AG09309 (cell line): ENCODE measurements around the gene AAK1.
"Not testable (repeated sequence)": the region's sequence is repeated elsewhere in the genome, so short reads cannot be mapped to it uniquely, and the experiment has no call there.

Experiments used
- DNase-seq: peaks from one replicate; pipeline ENCODE4 v3.0.0-alpha.2; 2010; ENCODE audit warnings: low read depth
- H3K4me3 ChIP-seq: 2 replicates; pipeline ENCODE4 v1.5.1; 2011; ENCODE audit warnings: mild to moderate bottlenecking, low read depth, low read length, moderate library complexity; ENCODE audit not compliant: control insufficient read depth
- TF ChIP-seq, protein P1 (sequence below): IDR thresholded peaks from 2 replicates; pipeline ENCODE4 v1.5.1; 2011; ENCODE audit warnings: mild to moderate bottlenecking, low read depth, low read length, inconsistent platforms; ENCODE audit not compliant: insufficient read depth, control insufficient read depth; ENCODE audit errors: missing control alignments

Gene AAK1

GRCh38 chr2:69615078-69615625, 28.4 kb downstream of the AAK1 start:
- no peak overlapping the region for H3K4me3 ChIP-seq
- TF ChIP-seq, protein P1, sequence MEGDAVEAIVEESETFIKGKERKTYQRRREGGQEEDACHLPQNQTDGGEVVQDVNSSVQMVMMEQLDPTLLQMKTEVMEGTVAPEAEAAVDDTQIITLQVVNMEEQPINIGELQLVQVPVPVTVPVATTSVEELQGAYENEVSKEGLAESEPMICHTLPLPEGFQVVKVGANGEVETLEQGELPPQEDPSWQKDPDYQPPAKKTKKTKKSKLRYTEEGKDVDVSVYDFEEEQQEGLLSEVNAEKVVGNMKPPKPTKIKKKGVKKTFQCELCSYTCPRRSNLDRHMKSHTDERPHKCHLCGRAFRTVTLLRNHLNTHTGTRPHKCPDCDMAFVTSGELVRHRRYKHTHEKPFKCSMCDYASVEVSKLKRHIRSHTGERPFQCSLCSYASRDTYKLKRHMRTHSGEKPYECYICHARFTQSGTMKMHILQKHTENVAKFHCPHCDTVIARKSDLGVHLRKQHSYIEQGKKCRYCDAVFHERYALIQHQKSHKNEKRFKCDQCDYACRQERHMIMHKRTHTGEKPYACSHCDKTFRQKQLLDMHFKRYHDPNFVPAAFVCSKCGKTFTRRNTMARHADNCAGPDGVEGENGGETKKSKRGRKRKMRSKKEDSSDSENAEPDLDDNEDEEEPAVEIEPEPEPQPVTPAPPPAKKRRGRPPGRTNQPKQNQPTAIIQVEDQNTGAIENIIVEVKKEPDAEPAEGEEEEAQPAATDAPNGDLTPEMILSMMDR = no peak
- no peak for DNase-seq

DNA sequence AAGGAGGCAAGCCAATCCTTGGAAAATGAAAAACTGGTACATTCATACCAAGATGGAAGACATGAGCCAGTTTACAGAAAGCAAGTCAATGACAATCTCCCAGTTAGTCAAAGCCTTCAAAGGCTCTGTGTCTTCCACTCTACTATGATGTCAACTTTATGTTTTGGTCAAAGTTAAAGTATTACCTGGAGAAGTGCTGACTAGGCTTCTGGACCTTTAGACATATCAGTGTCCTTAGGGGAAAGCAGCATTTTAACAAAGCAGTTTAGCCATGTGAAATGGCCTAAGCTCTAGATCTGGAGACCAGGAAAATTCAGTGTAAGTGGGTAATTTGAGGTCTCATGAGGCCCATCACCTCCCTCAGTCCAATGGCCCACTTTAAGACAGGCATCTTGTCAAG, 30.8 kb downstream of the AAK1 start:
- DNase-seq = no peak
- no peak overlapping the region for H3K4me3 ChIP-seq
- TF ChIP-seq, protein P1 = no peak

DNA sequence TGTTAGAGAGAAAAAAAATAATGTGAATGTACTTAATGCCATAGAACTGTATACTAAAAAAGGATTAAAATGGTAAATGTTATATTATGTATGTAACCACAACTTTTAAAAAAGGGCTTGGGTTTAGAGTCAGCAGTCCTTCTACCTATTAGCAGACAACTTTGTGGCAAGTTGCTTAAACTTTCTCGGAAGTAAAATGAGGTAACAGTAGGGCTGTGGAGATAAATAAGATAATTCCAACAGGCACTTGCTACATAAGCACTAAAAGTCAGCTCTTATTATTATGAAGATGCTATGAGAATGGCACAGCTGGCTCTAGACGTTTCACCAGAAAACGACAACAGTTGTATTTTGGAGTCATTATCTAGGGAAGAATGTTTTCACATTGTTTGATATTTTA, 31.3 kb downstream of the AAK1 start:
- no peak overlapping the region for H3K4me3 ChIP-seq
- TF ChIP-seq, protein P1 = no peak
- DNase-seq = no peak

DNA sequence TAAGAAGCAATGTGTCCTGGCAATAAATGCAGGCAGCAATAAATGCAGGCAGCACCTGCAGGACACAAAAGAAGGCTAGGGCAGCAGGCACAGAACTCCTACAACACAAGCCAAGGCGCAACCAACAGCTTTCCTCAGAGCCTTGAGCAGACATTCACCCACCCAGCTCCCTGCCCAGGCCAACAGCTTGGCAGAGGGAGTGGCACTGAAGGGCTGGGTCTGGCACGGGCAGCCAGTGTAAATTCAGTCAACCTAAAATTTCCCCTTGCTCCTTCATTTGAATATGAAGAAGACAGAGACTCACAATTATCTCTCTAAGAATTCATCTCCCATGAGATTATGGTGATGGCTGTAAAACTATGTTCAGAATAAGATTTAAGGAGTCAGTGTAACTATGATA, 35.4 kb downstream of the AAK1 start:
- H3K4me3 ChIP-seq = no peak overlapping the region
- TF ChIP-seq, protein P1 = no peak
- DNase-seq = no peak

GRCh38 chr2:69606771-69607170, 36.8 kb downstream of the AAK1 start:
- H3K4me3 ChIP-seq, DNase-seq: not testable (repeated sequence)

DNA sequence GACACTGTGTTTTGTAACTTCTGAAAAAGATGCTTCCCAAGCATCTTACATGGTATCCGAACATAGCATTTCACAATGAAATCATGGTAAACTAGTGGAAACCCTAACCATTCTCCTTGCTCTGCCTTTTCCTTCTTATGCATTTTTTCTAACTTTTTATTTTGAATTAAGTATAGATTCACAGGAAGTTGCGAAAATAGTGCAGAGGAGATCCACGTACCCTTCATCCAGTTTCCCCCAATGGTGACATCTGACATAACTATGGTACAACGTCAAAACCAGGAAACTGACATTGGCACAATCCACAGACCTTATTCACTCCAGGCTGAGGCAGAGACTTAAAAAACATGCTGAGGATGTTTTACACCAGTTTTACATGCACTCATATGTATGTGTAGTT, 38.3 kb downstream of the AAK1 start:
- no peak for DNase-seq
- TF ChIP-seq, protein P1 = no peak
- H3K4me3 ChIP-seq = no peak overlapping the region

DNA sequence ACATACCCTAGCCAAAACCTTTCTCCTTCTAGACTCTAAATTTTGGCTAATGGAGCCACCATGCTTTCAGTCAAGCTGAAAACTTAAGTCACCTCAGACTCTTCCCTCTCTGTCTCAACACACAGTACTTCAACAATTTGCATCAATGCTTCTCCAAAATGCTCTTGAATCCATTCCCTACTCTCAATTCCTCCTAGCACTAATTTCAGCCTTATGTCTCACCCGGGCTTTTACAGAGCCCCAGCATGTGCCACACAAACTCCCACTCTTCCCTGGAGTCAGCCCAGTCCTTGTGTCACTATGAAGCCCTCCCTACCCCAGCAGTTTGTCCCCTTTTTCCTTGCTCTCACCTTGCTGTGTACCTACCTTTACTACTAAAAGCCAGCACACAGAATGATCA, 38.7 kb downstream of the AAK1 start:
- DNase-seq = no peak
- H3K4me3 ChIP-seq = no peak overlapping the region
- TF ChIP-seq, protein P1 = no peak
